ENCODE results near the gene DENND1A. TPM values are rescaled to one million over a fixed set of nuclear protein-coding genes. Genes with fewer than 3 reads are reported as not detected.

The DENND1A gene
- total RNA-seq, 2 donors from 2014 or later: 17.8 to 36.6 TPM

GRCh38 chr9:123561046-123561445 lies 368.9 kb downstream of the DENND1A start:
- TF ChIP-seq, protein P1, sequence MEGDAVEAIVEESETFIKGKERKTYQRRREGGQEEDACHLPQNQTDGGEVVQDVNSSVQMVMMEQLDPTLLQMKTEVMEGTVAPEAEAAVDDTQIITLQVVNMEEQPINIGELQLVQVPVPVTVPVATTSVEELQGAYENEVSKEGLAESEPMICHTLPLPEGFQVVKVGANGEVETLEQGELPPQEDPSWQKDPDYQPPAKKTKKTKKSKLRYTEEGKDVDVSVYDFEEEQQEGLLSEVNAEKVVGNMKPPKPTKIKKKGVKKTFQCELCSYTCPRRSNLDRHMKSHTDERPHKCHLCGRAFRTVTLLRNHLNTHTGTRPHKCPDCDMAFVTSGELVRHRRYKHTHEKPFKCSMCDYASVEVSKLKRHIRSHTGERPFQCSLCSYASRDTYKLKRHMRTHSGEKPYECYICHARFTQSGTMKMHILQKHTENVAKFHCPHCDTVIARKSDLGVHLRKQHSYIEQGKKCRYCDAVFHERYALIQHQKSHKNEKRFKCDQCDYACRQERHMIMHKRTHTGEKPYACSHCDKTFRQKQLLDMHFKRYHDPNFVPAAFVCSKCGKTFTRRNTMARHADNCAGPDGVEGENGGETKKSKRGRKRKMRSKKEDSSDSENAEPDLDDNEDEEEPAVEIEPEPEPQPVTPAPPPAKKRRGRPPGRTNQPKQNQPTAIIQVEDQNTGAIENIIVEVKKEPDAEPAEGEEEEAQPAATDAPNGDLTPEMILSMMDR (IDR thresholded peaks at IDR 0.05): no peak
- ATAC-seq (ENCODE audit: insufficient number of reproducible peaks, low FRiP score, low read depth) (no peak), DNase-seq (ENCODE audit: low spot score) (no peak)
- Histone ChIP-seq H3K27me3 (replicated peaks; ENCODE audit: insufficient read depth) (no peaks in the 10 kb centered on the region), H3K4me1 (ENCODE audit: control insufficient read depth in 1 of 2, low read depth in 2 of 2) (no peaks in the 10 kb centered on the region), H3K4me3 (no peak overlapping the region), H3K36me3 (peaks cover 10% of the 10 kb centered on the region), H3K9me3 (no peaks in the 10 kb centered on the region), H3K27ac (no peak overlapping the region)

GRCh38 chr9:123556464-123557435 lies 373.2 kb downstream of the DENND1A start:
- ATAC-seq (ENCODE audit: insufficient number of reproducible peaks, low FRiP score, low read depth): no peak
- no peak for DNase-seq (ENCODE audit: low spot score)
- H3K36me3 ChIP-seq: peaks cover 10% of the 10 kb centered on the region

DNA sequence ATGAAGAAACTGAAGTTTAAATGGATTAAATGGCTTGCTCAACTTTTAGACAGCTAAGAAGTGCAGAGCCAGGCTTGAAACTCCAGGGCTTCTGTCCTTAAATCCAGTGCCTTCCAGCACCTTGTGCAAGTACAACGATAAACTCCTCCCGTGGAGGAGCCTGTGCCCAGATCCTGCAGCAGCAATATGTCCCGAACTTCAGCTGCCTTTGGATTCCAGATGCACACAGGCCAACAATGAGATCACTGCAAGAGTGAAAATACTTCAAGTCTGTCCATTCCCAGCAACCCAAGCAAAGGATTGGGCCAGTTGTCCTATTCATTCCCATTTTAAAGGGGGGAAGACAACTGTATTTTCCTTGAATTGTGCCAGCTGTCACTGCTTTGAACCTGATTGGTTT lies 374.3 kb downstream of the DENND1A start:
- DNase-seq (ENCODE audit: low spot score) (no peak), ATAC-seq (ENCODE audit: insufficient number of reproducible peaks, low FRiP score, low read depth) (no peak)
- TF ChIP-seq, protein P1 (IDR thresholded peaks at IDR 0.05): no peak
- no peaks in the 10 kb centered on the region for H3K4me1 ChIP-seq (ENCODE audit: control insufficient read depth in 1 of 2, low read depth in 2 of 2)
- H3K4me3 ChIP-seq: no peak overlapping the region
- no peaks in the 10 kb centered on the region for H3K27me3 ChIP-seq (replicated peaks; ENCODE audit: insufficient read depth)
- H3K27ac ChIP-seq: no peak overlapping the region
- peaks cover 10% of the 10 kb centered on the region for H3K36me3 ChIP-seq
- H3K9me3 ChIP-seq: no peaks in the 10 kb centered on the region

More at GRCh38 chr9:123556464-123557435, 373.2 kb downstream of the DENND1A start:
- Histone ChIP-seq H3K27me3 (replicated peaks; ENCODE audit: insufficient read depth) (no peaks in the 10 kb centered on the region), H3K4me3 (no peak overlapping the region), H3K9me3 (no peaks in the 10 kb centered on the region), H3K4me1 (ENCODE audit: control insufficient read depth in 1 of 2, low read depth in 2 of 2) (no peaks in the 10 kb centered on the region), H3K27ac (no peak overlapping the region)
- TF ChIP-seq, protein P1 (IDR thresholded peaks at IDR 0.05): no peak

GRCh38 chr9:123552530-123552929 lies 377.4 kb downstream of the DENND1A start:
- Histone ChIP-seq H3K27ac (no peak overlapping the region), H3K4me1 (ENCODE audit: control insufficient read depth in 1 of 2, low read depth in 2 of 2) (no peaks in the 10 kb centered on the region), H3K4me3 (no peak overlapping the region), H3K36me3 (peaks cover 10% of the 10 kb centered on the region), H3K27me3 (replicated peaks; ENCODE audit: insufficient read depth) (no peaks in the 10 kb centered on the region), H3K9me3 (no peaks in the 10 kb centered on the region)
- no peak for ATAC-seq (ENCODE audit: insufficient number of reproducible peaks, low FRiP score, low read depth)
- TF ChIP-seq, protein P1 (IDR thresholded peaks at IDR 0.05): no peak
- DNase-seq (ENCODE audit: low spot score): no peak

- Histone ChIP-seq H3K4me1 (ENCODE audit: control insufficient read depth in 1 of 2, low read depth in 2 of 2) (no peaks in the 10 kb centered on the region), H3K4me3 (no peak overlapping the region), H3K36me3 (peaks cover 4% of the 10 kb centered on the region), H3K9me3 (no peaks in the 10 kb centered on the region), H3K27me3 (replicated peaks; ENCODE audit: insufficient read depth) (no peaks in the 10 kb centered on the region), H3K27ac (no peak overlapping the region)
- TF ChIP-seq, protein P1 (IDR thresholded peaks at IDR 0.05): no peak
- DNase-seq (ENCODE audit: low spot score): no peak
- ATAC-seq (ENCODE audit: insufficient number of reproducible peaks, low FRiP score, low read depth): no peak
Measured at GRCh38 chr9:123551734-123552133, 378.2 kb downstream of the DENND1A start.

All from thoracic aorta (tissue), 2 donors.